HG02571 (cell line): ENCODE measurements around the gene KXD1.
"Not testable (repeated sequence)": the region's sequence is repeated elsewhere in the genome, so short reads cannot be mapped to it uniquely, and the experiment has no call there.

ENCODE experiments used
- ATAC-seq: cut with Tn5 transposase; IDR thresholded peaks from one replicate; pipeline ENCODE4 v1.9.1; 2021; ENCODE audit warnings: mild to moderate bottlenecking, moderate library complexity; ENCODE audit not compliant: unreplicated experiment

The KXD1 gene

GRCh38 chr19:18576383-18576782, 18.7 kb downstream of the KXD1 start:
- ATAC-seq = no peak

- no peak for ATAC-seq
Measured at GRCh38 chr19:18577365-18577914, 19.8 kb downstream of the KXD1 start.

GRCh38 chr19:18580311-18580710, 22.6 kb downstream of the KXD1 start:
- no peak for ATAC-seq

GRCh38 chr19:18586306-18586705, 28.6 kb downstream of the KXD1 start:
- no peak for ATAC-seq

GRCh38 chr19:18587561-18587960, 29.9 kb downstream of the KXD1 start:
- no peak for ATAC-seq

- no peak for ATAC-seq
Measured at GRCh38 chr19:18587962-18588610, 30.4 kb downstream of the KXD1 start.

- peak; percentile 70 for ATAC-seq
Measured at GRCh38 chr19:18588611-18589379, 31.1 kb downstream of the KXD1 start, which contains the start of gene REX1BD. Gene REX1BD (plus strand): TSS chr19:18588798. CDS start chr19:18588802, 4 bp downstream.

GRCh38 chr19:18589380-18590272, 32.0 kb downstream of the KXD1 start:
- ATAC-seq = peak; percentile 25

GRCh38 chr19:18590273-18591272, 32.9 kb downstream of the KXD1 start:
- no peak for ATAC-seq

GRCh38 chr19:18591735-18592385, 34.2 kb downstream of the KXD1 start:
- no peak for ATAC-seq

GRCh38 chr19:18592732-18593131, 35.1 kb downstream of the KXD1 start:
- not testable (repeated sequence) for ATAC-seq

- no peak for ATAC-seq
Measured at GRCh38 chr19:18593367-18594095, 35.9 kb downstream of the KXD1 start.

GRCh38 chr19:18594096-18594823, 36.6 kb downstream of the KXD1 start:
- ATAC-seq = no peak

GRCh38 chr19:18594824-18595373, 37.2 kb downstream of the KXD1 start:
- ATAC-seq = no peak

- ATAC-seq = no peak
Measured at GRCh38 chr19:18595475-18595874, 37.8 kb downstream of the KXD1 start.

- no peak for ATAC-seq
Measured at GRCh38 chr19:18596752-18597157, 39.1 kb downstream of the KXD1 start.

- ATAC-seq = no peak
Measured at GRCh38 chr19:18597809-18598660, 40.4 kb downstream of the KXD1 start.
